HCT116 (cell line): ENCODE data around the gene POLR1D. TPM values are rescaled to one million over a fixed set of nuclear protein-coding genes. Genes with fewer than 3 reads are reported as not detected.

Experiments used
- ATAC-seq: fragments of 200-7000 bp; cut with Tn5 transposase; 2 replicates; pipeline ENCODE4 v1.9.1; 2020; ENCODE audit warnings: mild to moderate bottlenecking, moderate library complexity
- BruUV-seq: library from RNA; stranded (reverse); fragments of 400-500 nt; replicated peaks from 2 replicates; lab custom pipeline; 2021; lab: Mats Ljungman, UMichigan
- CTCF ChIA-PET: fragments of 300-600 bp; sonication (Branson Sonifier 250); formaldehyde crosslinking; loops from one replicate; lab custom pipeline; 2021; ENCODE audit warnings: antibody characterized with exemption; lab: Charles Lee
- POLR2A ChIA-PET: fragments of 300-600, 350-600 bp; sonication (Branson Sonifier 250); formaldehyde crosslinking; loops from one replicate; lab custom pipeline; 2021; ENCODE audit warnings: antibody characterized with exemption; lab: Charles Lee
- RAD21 ChIA-PET, 2 experiments: fragments of 300-600 bp; sonication (Branson Sonifier 250); formaldehyde crosslinking; loops; one replicate each; lab custom pipeline; 2023; ENCODE audit warnings: low total read pairs in 2 of 2; ENCODE audit not compliant: uncharacterized antibody in 2 of 2, unreplicated experiment in 2 of 2, low non-redundant PET in 1 of 2; lab: Charles Lee
- DNase-seq: peaks from one replicate; pipeline ENCODE4 v3.0.0-alpha.2; 2010; ENCODE audit warnings: low read depth, low spot score
- H2AFZ ChIP-seq: fragments of 200-600 bp; shearing (Covaris generic), sonication (generic); 2 replicates; pipeline ENCODE4 v1.6.1; 2017; ENCODE audit warnings: low read depth, mixed run types, mixed read lengths, antibody characterized with exemption, low read length; ENCODE audit not compliant: poor library complexity, severe bottlenecking
- H3K27ac ChIP-seq: 2 replicates; pipeline ENCODE4 v1.5.1; 2012; ENCODE audit warnings: low read depth, low read length
- H3K27me3 ChIP-seq: fragments of 200-600 bp; sonication (generic); 2 replicates; pipeline ENCODE4 v1.6.1; 2016; ENCODE audit warnings: mixed run types, low read length, mixed read lengths; ENCODE audit not compliant: insufficient read depth
- H3K36me3 ChIP-seq, 2 experiments: fragments of 200-500 bp in 1 of 2; fragments of 200-600 bp in 1 of 2; sonication (Bioruptor generic) in 1 of 2; sonication (generic) in 1 of 2; 2 replicates each; pipeline versions ENCODE4 v1.5.1 to v1.6.1; 2014 to 2016; ENCODE audit warnings: low read length in 2 of 2, inconsistent platforms in 1 of 2, mixed read lengths in 1 of 2, mixed run types in 1 of 2; ENCODE audit not compliant: insufficient read depth in 2 of 2, control insufficient read depth in 1 of 2
- H3K4me1 ChIP-seq, 2 experiments: fragments of 200-600 bp in 1 of 2; sonication (generic) in 1 of 2; 2 replicates each; pipeline versions ENCODE4 v1.5.1 to v1.6.1; 2012 to 2017; ENCODE audit warnings: low read length in 2 of 2, inconsistent platforms in 1 of 2, mild to moderate bottlenecking in 1 of 2, mixed read lengths in 1 of 2, mixed run types in 1 of 2, moderate library complexity in 1 of 2; ENCODE audit not compliant: insufficient read depth in 2 of 2, control insufficient read depth in 1 of 2
- H3K4me2 ChIP-seq: fragments of 200-600 bp; sonication (generic); 2 replicates; pipeline ENCODE4 v1.6.1; 2017; ENCODE audit warnings: mixed run types, low read length, mixed read lengths
- H3K4me3 ChIP-seq, 2 experiments: fragments of 200-600 bp in 1 of 2; sonication (generic) in 1 of 2; replicated peaks in 1 of 2; 2 replicates each; pipeline ENCODE4 v1.5.1; 2011 to 2016; ENCODE audit warnings: low read length in 2 of 2, control low read depth in 1 of 2, low read depth in 1 of 2, mild to moderate bottlenecking in 1 of 2, mixed read lengths in 1 of 2, mixed run types in 1 of 2
- H3K79me2 ChIP-seq: fragments of 200-600 bp; sonication (generic); 2 replicates; pipeline ENCODE4 v1.6.1; 2017; ENCODE audit warnings: mild to moderate bottlenecking, mixed run types, low read length, moderate library complexity, mixed read lengths; ENCODE audit not compliant: insufficient read depth
- H3K9ac ChIP-seq: fragments of 200-600 bp; sonication (generic); 2 replicates; pipeline ENCODE4 v1.6.1; 2016; ENCODE audit warnings: low read length, mixed read lengths
- H3K9me2 ChIP-seq: fragments of 200-600 bp; sonication (generic), shearing (Covaris generic); 2 replicates; pipeline ENCODE4 v1.6.1; 2017; ENCODE audit warnings: mixed run types, mild to moderate bottlenecking, moderate library complexity; ENCODE audit not compliant: insufficient read depth
- H3K9me3 ChIP-seq, 2 experiments: fragments of 200-500 bp in 1 of 2; fragments of 200-600 bp in 1 of 2; sonication (Bioruptor generic) in 1 of 2; sonication (generic) in 1 of 2; 2 replicates each; pipeline ENCODE4 v1.6.1; 2014 to 2017; ENCODE audit warnings: low read length in 2 of 2, mixed read lengths in 2 of 2, inconsistent platforms in 1 of 2, low read depth in 1 of 2, mild to moderate bottlenecking in 1 of 2, mixed run types in 1 of 2, moderate library complexity in 1 of 2; ENCODE audit not compliant: control insufficient read depth in 1 of 2, insufficient read depth in 1 of 2
- H4K20me1 ChIP-seq: fragments of 200-600 bp; sonication (generic), shearing (Covaris generic); 2 replicates; pipeline ENCODE4 v1.6.1; 2017; ENCODE audit warnings: mixed run types, mild to moderate bottlenecking, moderate library complexity; ENCODE audit not compliant: insufficient read depth
- ATF3 ChIP-seq: IDR thresholded peaks from 2 replicates; pipeline ENCODE4 v1.6.1; 2012
- CBX3 ChIP-seq: IDR thresholded peaks from 2 replicates; pipeline ENCODE4 v1.6.1; 2012; ENCODE audit warnings: low read depth
- CEBPB ChIP-seq: IDR thresholded peaks from 2 replicates; pipeline ENCODE4 v1.6.1; 2012; ENCODE audit warnings: low read depth
- CTCF ChIP-seq, 3 experiments: fragments of 200-600 bp in 1 of 3; sonication (generic) in 1 of 3; IDR thresholded peaks in 2 of 3; conservative IDR thresholded peaks in 1 of 3; 2 replicates each; pipeline ENCODE4 v1.5.1; 2012 to 2017; ENCODE audit warnings: low read depth in 2 of 3, low read length in 2 of 3, antibody characterized with exemption in 1 of 3, borderline replicate concordance in 1 of 3, control low read depth in 1 of 3, mild to moderate bottlenecking in 1 of 3, mixed read lengths in 1 of 3, mixed run types in 1 of 3, moderate library complexity in 1 of 3; ENCODE audit not compliant: insufficient read depth in 1 of 3
- ELF1 ChIP-seq: IDR thresholded peaks from 2 replicates; pipeline ENCODE4 v1.6.1; 2012; ENCODE audit warnings: low read depth, borderline replicate concordance
- EZH2 ChIP-seq: fragments of 200-600 bp; sonication (generic); IDR thresholded peaks from 2 replicates; pipeline ENCODE4 v1.6.1; 2017; ENCODE audit warnings: antibody characterized with exemption, mixed run types
- EZH2phosphoT487 ChIP-seq: fragments of 200-600 bp; IDR thresholded peaks from 2 replicates; pipeline ENCODE4 v1.6.1; 2018; ENCODE audit warnings: antibody characterized with exemption, borderline replicate concordance
- POLR2A ChIP-seq: IDR thresholded peaks from 2 replicates; pipeline ENCODE4 v1.7.0; 2011; ENCODE audit warnings: borderline replicate concordance; ENCODE audit not compliant: insufficient read depth, insufficient read length; ENCODE audit errors: extremely low read depth
- RAD21 ChIP-seq: IDR thresholded peaks from 2 replicates; pipeline ENCODE4 v1.6.1; 2012; ENCODE audit warnings: low read depth, mild to moderate bottlenecking
- SP1 ChIP-seq: IDR thresholded peaks from 2 replicates; pipeline ENCODE4 v1.6.1; 2012; ENCODE audit warnings: low read depth
- SRF ChIP-seq: IDR thresholded peaks from 2 replicates; pipeline ENCODE4 v1.6.1; 2012; ENCODE audit warnings: low read depth
- intact Hi-C: fragments of 100-400 bp; cut with micrococcal nuclease; formaldehyde crosslinking; loops from 2 replicates; pipeline ENCODE4 v1.10.0; 2022
- total RNA-seq: library from RNA; stranded (reverse); gene quantifications from one replicate; pipeline ENCODE4 v1.2.1, GENCODE V29; 2021; ENCODE audit not compliant: unreplicated experiment
- TF ChIP-seq, protein P1 (sequence below): IDR thresholded peaks from 2 replicates; pipeline ENCODE4 v1.6.1; 2012
- TF ChIP-seq, protein P2 (sequence below): IDR thresholded peaks from 2 replicates; pipeline ENCODE4 v1.6.1; 2011; ENCODE audit warnings: mild to moderate bottlenecking, low read length, moderate library complexity; ENCODE audit not compliant: insufficient replicate concordance; ENCODE audit errors: extremely low read depth

The POLR1D gene
- total RNA-seq, 1 experiment from 2014 or later: 184 TPM

- Histone ChIP-seq H3K4me2 (no peak overlapping the region), H4K20me1 (no peaks in the 10 kb centered on the region), H3K4me1 (0 out of 4 replicates have a peak, but pooled peaks cover 0 to 4% of the 10 kb centered on the region in 2 experiments), H3K36me3 (no peaks in the 10 kb centered on the region), H2AFZ (no peak overlapping the region), H3K27ac (no peak overlapping the region), H3K9me3 (no peaks in the 10 kb centered on the region), H3K4me3 (no peak overlapping the region), H3K27me3 (no peaks in the 10 kb centered on the region), H3K9ac (no peak overlapping the region), H3K9me2 (no peaks in the 10 kb centered on the region), H3K79me2 (no peaks in the 10 kb centered on the region)
- no peak for TF ChIP-seq EZH2
- no peak for TF ChIP-seq SRF
- TF ChIP-seq CTCF (IDR thresholded peaks at IDR 0.05 in 2 of 3, conservative IDR thresholded peaks at IDR 0.05 in 1 of 3; ENCODE audit: borderline replicate concordance in 1 of 3, insufficient read depth in 1 of 3, low read depth in 2 of 3, low read length in 2 of 3): no peak
- no peak for TF ChIP-seq SP1
- no peak for TF ChIP-seq POLR2A
- TF ChIP-seq, protein P1, sequence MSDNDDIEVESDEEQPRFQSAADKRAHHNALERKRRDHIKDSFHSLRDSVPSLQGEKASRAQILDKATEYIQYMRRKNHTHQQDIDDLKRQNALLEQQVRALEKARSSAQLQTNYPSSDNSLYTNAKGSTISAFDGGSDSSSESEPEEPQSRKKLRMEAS: no peak
- no peak for TF ChIP-seq EZH2phosphoT487
- TF ChIP-seq RAD21: no peak
- no peak for TF ChIP-seq CEBPB
- TF ChIP-seq ELF1: no peak
- TF ChIP-seq CBX3: no peak
- TF ChIP-seq ATF3: no peak
- TF ChIP-seq, protein P2, sequence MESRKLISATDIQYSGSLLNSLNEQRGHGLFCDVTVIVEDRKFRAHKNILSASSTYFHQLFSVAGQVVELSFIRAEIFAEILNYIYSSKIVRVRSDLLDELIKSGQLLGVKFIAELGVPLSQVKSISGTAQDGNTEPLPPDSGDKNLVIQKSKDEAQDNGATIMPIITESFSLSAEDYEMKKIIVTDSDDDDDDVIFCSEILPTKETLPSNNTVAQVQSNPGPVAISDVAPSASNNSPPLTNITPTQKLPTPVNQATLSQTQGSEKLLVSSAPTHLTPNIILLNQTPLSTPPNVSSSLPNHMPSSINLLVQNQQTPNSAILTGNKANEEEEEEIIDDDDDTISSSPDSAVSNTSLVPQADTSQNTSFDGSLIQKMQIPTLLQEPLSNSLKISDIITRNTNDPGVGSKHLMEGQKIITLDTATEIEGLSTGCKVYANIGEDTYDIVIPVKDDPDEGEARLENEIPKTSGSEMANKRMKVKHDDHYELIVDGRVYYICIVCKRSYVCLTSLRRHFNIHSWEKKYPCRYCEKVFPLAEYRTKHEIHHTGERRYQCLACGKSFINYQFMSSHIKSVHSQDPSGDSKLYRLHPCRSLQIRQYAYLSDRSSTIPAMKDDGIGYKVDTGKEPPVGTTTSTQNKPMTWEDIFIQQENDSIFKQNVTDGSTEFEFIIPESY: no peak
- intact Hi-C loops: no loop called here
- ChIA-PET RAD21 (no interaction called here), CTCF (no interaction called here), POLR2A (no interaction called here)
- no TSS peak for BruUV-seq
- DNase-seq (no peak), ATAC-seq (no peak)
These were observed 39.3 kb downstream of the POLR1D start for GRCh38 chr13:27661017-27661416.
